ENCODE results near the gene RNF8. TPM values are rescaled to one million over a fixed set of nuclear protein-coding genes. Genes with fewer than 3 reads are reported as not detected.
"Not testable (repeated sequence)": the region's sequence is repeated elsewhere in the genome, so short reads cannot be mapped to it uniquely, and the experiment has no call there.

RNF8 gene
- total RNA-seq, 1 experiment from 2014 or later, result 35.9 TPM

DNA sequence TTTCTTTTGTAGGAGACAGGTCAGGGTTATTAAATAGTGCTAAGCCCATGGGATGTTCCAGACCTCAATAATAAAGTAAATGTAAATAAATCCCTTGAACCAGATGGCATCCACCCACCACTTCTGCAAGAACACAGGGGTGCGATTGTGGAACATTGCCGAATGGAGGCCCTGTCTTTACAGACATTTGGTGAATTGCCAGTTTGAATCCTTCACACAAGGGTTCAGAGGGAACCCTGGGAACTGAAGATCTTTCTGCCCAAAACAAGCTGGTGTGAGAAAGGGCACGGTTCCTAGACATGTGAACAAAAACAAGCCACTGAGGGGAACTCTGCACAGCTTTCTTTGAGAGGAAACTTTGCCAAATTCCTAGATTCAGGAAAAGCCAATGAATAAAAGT is 30.2 kb upstream of the RNF8 start:
- no peaks in the 10 kb centered on the region for H3K27me3 Mint-ChIP-seq (ENCODE audit: low read depth)
- no peak overlapping the region for H3K27ac Mint-ChIP-seq
- POLR2A ChIA-PET, result no interaction called here
- H3K36me3 Mint-ChIP-seq, result peaks cover 18% of the 10 kb centered on the region
- CTCF ChIA-PET, result interaction anchor here (1.8 kb wide), 1 partner anchor 9 kb away, joined by 12 read pairs; no protein-coding TSS in a partner anchor
- no peaks in the 10 kb centered on the region for H3K9me3 Mint-ChIP-seq
- H3K4me3 Mint-ChIP-seq, result no peak overlapping the region
- H3K4me1 Mint-ChIP-seq, result peaks cover 2% of the 10 kb centered on the region; the same call in 1 of the 2 replicates
- no peak for TF ChIP-seq CBFB (CRISPR knock-in tag; IDR thresholded peaks at IDR 0.05; ENCODE audit: low read depth)
- ATAC-seq (no peak), DNase-seq (ENCODE audit: low spot score) (no peak)

DNA sequence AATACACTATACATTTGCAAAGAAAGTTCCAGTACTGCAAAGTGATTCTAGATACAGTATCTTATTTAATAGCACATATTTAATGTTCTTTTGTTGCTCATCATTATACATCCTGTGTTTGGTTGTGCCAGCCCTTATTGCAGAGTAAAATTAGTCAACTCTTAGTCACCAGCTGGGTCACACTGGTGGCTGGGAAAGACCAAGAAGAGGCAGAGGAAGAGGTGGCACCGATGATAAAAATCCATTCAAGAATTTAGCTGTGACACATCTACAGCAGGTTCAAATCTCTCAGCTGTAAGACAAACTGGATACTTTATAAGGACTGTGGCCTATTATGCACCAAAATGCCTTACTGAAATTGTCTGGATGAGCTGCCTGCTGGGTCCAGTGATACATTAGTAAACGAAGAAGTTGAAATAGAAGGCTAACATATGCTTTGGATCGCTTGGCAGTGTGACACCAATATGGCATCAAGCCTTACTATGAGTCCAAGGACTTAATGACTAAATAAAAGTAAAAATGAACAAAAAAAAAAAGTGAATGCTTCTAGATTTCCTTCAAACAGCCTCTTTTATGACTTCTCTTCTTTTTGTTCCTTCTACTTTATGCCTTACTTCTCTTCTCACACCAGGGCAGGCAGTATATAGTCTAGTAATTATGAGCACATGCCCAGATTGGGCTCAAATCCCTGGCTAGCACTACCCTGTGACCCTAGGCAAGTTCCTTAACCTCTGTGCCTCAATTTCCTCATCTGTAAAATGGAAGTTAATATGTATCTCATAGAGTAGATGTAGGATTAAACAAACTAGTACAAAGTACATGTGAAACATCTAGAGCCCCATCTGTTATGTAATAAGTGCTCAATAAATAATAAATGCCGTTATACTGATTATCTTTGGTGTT is 29.4 kb upstream of the RNF8 start:
- H3K4me3 Mint-ChIP-seq, result no peak overlapping the region
- H3K27me3 Mint-ChIP-seq (ENCODE audit: low read depth), result no peaks in the 10 kb centered on the region
- ChIA-PET CTCF (interaction anchor here (1.5 to 3.2 kb wide), 13 partner anchors 10 to 364 kb away, joined by 3 to 35 read pairs (median 10); partner anchors contain the start of gene RNF8), POLR2A (interaction anchor here (1.0 to 1.5 kb wide), 2 partner anchors 28 to 109 kb away, joined by 3 to 5 read pairs; no protein-coding TSS in a partner anchor)
- peaks cover 21% of the 10 kb centered on the region for H3K36me3 Mint-ChIP-seq
- H3K27ac Mint-ChIP-seq, result no peak overlapping the region
- TF ChIP-seq, protein P1, sequence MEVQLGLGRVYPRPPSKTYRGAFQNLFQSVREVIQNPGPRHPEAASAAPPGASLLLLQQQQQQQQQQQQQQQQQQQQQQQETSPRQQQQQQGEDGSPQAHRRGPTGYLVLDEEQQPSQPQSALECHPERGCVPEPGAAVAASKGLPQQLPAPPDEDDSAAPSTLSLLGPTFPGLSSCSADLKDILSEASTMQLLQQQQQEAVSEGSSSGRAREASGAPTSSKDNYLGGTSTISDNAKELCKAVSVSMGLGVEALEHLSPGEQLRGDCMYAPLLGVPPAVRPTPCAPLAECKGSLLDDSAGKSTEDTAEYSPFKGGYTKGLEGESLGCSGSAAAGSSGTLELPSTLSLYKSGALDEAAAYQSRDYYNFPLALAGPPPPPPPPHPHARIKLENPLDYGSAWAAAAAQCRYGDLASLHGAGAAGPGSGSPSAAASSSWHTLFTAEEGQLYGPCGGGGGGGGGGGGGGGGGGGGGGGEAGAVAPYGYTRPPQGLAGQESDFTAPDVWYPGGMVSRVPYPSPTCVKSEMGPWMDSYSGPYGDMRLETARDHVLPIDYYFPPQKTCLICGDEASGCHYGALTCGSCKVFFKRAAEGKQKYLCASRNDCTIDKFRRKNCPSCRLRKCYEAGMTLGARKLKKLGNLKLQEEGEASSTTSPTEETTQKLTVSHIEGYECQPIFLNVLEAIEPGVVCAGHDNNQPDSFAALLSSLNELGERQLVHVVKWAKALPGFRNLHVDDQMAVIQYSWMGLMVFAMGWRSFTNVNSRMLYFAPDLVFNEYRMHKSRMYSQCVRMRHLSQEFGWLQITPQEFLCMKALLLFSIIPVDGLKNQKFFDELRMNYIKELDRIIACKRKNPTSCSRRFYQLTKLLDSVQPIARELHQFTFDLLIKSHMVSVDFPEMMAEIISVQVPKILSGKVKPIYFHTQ (CRISPR knock-in tag; IDR thresholded peaks at IDR 0.05), result no peak
- TF ChIP-seq IRF2 (CRISPR knock-in tag; IDR thresholded peaks at IDR 0.05; ENCODE audit: borderline replicate concordance, low read depth) (no peak), EMX1 (CRISPR knock-in tag; IDR thresholded peaks at IDR 0.05) (no peak), KAT7 (CRISPR knock-in tag; IDR thresholded peaks at IDR 0.05; ENCODE audit: borderline replicate concordance) (no peak), ZNF416 (CRISPR knock-in tag; IDR thresholded peaks at IDR 0.05) (no peak), SOX15 (CRISPR knock-in tag; IDR thresholded peaks at IDR 0.05) (no peak), GTF2I (CRISPR knock-in tag; conservative IDR thresholded peaks at IDR 0.05) (no peak), JAZF1 (CRISPR knock-in tag; IDR thresholded peaks at IDR 0.05) (no peak), JUN (CRISPR knock-in tag; IDR thresholded peaks at IDR 0.05) (no peak)
- TF ChIP-seq, protein P2, sequence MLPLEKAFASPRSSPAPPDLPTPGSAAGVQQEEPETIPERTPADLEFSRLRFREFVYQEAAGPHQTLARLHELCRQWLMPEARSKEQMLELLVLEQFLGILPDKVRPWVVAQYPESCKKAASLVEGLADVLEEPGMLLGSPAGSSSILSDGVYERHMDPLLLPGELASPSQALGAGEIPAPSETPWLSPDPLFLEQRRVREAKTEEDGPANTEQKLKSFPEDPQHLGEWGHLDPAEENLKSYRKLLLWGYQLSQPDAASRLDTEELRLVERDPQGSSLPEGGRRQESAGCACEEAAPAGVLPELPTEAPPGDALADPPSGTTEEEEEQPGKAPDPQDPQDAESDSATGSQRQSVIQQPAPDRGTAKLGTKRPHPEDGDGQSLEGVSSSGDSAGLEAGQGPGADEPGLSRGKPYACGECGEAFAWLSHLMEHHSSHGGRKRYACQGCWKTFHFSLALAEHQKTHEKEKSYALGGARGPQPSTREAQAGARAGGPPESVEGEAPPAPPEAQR (CRISPR knock-in tag; IDR thresholded peaks at IDR 0.05), result no peak
- TF ChIP-seq, protein P3, sequence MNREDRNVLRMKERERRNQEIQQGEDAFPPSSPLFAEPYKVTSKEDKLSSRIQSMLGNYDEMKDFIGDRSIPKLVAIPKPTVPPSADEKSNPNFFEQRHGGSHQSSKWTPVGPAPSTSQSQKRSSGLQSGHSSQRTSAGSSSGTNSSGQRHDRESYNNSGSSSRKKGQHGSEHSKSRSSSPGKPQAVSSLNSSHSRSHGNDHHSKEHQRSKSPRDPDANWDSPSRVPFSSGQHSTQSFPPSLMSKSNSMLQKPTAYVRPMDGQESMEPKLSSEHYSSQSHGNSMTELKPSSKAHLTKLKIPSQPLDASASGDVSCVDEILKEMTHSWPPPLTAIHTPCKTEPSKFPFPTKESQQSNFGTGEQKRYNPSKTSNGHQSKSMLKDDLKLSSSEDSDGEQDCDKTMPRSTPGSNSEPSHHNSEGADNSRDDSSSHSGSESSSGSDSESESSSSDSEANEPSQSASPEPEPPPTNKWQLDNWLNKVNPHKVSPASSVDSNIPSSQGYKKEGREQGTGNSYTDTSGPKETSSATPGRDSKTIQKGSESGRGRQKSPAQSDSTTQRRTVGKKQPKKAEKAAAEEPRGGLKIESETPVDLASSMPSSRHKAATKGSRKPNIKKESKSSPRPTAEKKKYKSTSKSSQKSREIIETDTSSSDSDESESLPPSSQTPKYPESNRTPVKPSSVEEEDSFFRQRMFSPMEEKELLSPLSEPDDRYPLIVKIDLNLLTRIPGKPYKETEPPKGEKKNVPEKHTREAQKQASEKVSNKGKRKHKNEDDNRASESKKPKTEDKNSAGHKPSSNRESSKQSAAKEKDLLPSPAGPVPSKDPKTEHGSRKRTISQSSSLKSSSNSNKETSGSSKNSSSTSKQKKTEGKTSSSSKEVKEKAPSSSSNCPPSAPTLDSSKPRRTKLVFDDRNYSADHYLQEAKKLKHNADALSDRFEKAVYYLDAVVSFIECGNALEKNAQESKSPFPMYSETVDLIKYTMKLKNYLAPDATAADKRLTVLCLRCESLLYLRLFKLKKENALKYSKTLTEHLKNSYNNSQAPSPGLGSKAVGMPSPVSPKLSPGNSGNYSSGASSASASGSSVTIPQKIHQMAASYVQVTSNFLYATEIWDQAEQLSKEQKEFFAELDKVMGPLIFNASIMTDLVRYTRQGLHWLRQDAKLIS (CRISPR knock-in tag; IDR thresholded peaks at IDR 0.05; ENCODE audit: borderline replicate concordance), result no peak
- TF ChIP-seq, protein P4, sequence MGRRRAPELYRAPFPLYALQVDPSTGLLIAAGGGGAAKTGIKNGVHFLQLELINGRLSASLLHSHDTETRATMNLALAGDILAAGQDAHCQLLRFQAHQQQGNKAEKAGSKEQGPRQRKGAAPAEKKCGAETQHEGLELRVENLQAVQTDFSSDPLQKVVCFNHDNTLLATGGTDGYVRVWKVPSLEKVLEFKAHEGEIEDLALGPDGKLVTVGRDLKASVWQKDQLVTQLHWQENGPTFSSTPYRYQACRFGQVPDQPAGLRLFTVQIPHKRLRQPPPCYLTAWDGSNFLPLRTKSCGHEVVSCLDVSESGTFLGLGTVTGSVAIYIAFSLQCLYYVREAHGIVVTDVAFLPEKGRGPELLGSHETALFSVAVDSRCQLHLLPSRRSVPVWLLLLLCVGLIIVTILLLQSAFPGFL (CRISPR knock-in tag; IDR thresholded peaks at IDR 0.05; ENCODE audit: borderline replicate concordance), result no peak
- TF ChIP-seq, protein P5, sequence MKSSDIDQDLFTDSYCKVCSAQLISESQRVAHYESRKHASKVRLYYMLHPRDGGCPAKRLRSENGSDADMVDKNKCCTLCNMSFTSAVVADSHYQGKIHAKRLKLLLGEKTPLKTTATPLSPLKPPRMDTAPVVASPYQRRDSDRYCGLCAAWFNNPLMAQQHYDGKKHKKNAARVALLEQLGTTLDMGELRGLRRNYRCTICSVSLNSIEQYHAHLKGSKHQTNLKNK (CRISPR knock-in tag; IDR thresholded peaks at IDR 0.05), result no peak
- peaks cover 2% of the 10 kb centered on the region; the same call in 1 of the 2 replicates for H3K4me1 Mint-ChIP-seq
- no peaks in the 10 kb centered on the region for H3K9me3 Mint-ChIP-seq
- DNase-seq (ENCODE audit: low spot score) (no peak), ATAC-seq (no peak)

DNA sequence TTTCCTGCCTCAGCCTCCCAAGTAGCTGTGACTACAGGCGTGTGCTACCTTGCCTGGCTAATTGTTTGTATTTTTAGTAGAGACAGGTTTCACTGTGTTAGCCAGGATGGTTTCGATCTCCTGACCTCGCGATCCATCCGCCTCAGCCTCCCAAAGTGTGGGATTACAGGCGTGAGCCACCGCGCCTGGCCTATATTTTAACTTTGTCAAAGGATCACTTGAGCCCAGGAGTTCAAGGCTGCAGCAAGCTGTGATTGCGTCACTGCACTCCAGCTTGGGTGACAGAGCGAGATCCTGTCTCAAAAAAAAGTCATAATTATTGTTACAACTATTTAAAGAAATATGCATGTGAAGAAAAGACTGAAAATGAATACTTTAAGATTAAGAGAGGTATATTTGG is 23.4 kb upstream of the RNF8 start:
- ATAC-seq; POLR2A ChIA-PET; DNase-seq (ENCODE audit: low spot score); H3K27ac Mint-ChIP-seq; H3K4me3 Mint-ChIP-seq; H3K9me3 Mint-ChIP-seq; H3K27me3 Mint-ChIP-seq (ENCODE audit: low read depth); H3K4me1 Mint-ChIP-seq: not testable (repeated sequence)
- CTCF ChIA-PET, result interaction anchor here (0.9 kb wide), 1 partner anchor 15 kb away, joined by 3 read pairs; no protein-coding TSS in a partner anchor
- H3K36me3 Mint-ChIP-seq, result peaks cover 27% of the 10 kb centered on the region

Data from WTC11 (cell line).